GM20000 (cell line): ENCODE measurements around the gene ORM1.

Experiments used
- DNase-seq: peaks from one replicate; pipeline ENCODE4 v3.0.0; 2012; ENCODE audit warnings: low spot score
- TF ChIP-seq, protein P1 (sequence below): IDR thresholded peaks from 2 replicates; pipeline ENCODE4 v1.5.1; 2012; ENCODE audit warnings: mild to moderate bottlenecking, control low read depth; ENCODE audit errors: extremely low read depth, missing control alignments

The ORM1 gene

DNA sequence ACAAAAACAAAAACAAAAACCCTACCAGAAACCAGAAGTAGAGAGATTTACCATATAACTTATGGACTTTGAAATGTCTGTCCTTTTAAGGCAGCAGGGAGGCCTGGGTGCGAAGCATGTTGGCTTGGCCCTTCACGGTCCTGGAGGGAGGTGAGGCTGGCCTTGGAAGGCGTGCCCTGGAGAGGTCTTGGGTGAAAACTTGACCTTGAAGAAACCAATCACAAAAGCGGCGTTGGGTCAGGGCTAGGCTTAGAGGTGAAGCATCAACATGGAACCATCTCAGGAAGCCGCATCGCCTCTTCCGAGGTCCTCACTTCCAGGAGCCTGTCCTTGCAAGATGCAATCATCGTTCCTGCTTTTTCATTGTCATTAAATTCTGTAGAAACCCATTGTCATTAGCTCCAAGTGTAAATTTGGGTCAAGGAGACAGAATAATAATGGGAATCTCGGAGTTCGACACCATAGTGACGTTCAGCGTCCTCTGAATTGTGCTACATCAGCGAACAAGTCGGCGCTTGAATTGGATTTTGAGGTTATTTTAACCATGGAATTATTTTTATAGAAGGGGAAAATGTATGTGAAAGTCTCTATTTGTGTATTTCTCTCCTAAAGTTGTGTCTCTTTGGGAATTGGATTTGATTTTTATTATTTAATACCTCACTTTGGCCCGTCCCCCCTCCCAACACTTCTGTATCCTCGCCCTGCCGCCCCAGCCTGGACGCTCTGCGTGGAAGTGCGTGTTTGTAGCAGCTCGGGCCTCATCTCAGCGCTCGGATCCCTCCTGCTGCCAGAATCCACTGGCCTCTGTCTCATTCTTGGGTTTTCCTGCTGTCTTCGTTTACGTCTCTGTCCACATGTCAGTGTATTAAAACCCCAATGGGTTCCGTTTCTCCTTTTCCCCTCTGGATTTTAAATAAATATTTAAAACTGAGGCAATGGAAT lies 11.1 kb upstream of the ORM1 start:
- no peak for DNase-seq
- TF ChIP-seq, protein P1, sequence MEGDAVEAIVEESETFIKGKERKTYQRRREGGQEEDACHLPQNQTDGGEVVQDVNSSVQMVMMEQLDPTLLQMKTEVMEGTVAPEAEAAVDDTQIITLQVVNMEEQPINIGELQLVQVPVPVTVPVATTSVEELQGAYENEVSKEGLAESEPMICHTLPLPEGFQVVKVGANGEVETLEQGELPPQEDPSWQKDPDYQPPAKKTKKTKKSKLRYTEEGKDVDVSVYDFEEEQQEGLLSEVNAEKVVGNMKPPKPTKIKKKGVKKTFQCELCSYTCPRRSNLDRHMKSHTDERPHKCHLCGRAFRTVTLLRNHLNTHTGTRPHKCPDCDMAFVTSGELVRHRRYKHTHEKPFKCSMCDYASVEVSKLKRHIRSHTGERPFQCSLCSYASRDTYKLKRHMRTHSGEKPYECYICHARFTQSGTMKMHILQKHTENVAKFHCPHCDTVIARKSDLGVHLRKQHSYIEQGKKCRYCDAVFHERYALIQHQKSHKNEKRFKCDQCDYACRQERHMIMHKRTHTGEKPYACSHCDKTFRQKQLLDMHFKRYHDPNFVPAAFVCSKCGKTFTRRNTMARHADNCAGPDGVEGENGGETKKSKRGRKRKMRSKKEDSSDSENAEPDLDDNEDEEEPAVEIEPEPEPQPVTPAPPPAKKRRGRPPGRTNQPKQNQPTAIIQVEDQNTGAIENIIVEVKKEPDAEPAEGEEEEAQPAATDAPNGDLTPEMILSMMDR: no peak

DNA sequence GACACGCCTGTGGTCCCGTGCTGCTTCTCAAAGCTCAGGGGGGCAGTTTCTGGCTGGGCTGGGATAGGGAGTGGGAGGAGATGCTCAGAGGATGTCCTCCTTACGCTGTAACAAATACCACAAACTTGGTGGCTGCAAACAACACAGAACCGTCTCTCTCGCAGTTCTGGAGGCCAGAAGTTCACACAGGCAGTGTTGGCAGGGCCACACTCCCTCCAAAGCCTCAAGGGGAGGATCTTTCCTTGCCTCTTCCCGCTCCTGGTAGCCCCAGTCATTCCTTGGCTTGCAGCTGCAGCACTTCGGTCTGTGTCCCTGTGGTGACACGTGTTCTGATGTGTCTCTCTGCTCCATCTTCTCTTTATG lies 10.4 kb upstream of the ORM1 start:
- TF ChIP-seq, protein P1: no peak
- DNase-seq: no peak

DNA sequence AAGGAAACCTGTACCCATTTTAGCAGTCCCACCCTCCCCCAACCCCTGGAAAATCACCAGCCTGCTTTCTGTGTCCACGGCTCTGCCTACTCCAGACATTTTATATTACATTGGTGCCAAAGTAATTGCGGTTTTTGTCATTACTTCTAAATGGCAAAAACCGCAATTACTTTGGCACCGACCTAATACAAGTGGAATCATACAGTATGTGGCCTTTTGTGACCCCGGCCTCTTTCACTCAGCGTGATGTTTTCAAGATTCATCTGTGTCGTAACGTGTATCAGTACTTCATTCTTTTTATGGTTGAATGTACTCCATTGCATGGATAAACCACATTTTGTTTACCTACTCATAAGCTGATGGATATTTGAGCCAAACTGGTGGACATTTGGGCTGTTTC lies 9.7 kb upstream of the ORM1 start:
- TF ChIP-seq, protein P1: no peak
- no peak for DNase-seq

DNA sequence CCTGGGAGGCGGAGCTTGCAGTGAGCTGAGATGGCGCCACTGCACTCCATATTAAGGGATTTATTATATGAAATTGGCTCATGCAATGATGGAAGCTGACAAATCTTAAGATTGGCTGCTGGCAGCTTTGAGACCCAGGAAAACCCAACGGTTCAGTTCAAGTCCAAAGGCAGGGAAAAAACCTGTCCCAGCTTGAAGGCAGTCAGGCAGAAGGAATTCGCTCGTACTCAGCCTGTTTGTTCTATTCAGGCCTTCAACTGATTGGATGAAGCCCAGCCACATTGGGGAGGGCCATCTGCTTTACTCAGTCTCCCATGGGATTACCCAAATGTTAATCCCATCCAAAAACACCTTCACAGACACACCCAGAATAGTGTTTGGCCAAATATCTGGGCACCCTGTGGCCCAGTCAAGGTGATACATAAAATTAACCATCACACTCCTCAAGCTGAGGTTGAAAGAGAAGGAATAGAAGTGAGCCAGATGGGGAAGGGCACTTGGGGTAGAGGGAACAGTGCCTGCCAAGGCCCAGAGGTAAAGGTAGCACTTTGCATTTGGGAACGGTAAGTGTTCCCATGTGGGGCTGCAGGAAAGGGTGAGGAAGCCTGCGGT lies 8.5 kb upstream of the ORM1 start:
- TF ChIP-seq, protein P1: no peak
- DNase-seq: no peak

DNA sequence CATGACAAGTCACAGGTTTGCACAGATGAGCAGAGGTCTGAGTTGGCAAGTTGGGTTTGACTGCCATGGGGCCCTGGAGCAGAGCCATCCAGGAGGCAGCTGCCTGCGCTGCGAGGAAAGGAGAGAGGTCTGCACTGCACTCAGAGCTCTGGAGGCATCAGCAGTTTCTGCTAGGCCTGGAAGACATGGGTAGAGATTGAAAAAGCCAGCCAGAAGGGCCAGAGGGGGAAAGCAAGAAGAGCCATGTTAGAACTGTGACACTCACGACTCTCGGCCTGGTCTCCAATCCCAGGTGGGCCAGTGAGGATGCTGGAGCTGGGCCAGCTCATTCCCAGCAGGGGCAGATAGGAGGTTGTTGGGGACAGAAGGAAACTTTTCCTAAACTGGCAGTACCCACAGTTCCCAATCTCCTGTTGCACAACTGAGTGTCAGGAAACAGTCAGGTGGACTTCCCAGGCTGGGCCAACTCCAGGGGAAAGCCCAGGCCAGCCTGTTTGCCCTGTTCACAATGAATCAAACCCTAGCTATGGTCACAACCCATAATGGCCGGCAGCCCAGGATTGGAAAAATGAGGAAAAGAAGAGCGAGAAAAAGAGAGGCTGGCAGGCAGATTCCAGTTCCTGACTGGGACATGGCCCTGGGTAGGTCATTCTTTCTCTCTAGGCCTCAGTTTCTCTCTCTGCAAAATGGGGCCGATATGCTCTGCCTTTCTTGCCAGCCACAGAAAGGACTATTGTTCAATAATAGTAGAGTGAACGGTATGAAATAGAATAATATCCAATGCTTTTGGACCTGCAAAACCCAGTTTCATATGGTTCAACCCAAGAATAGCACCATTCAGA lies 7.8 kb upstream of the ORM1 start:
- no peak for DNase-seq
- TF ChIP-seq, protein P1: no peak

DNA sequence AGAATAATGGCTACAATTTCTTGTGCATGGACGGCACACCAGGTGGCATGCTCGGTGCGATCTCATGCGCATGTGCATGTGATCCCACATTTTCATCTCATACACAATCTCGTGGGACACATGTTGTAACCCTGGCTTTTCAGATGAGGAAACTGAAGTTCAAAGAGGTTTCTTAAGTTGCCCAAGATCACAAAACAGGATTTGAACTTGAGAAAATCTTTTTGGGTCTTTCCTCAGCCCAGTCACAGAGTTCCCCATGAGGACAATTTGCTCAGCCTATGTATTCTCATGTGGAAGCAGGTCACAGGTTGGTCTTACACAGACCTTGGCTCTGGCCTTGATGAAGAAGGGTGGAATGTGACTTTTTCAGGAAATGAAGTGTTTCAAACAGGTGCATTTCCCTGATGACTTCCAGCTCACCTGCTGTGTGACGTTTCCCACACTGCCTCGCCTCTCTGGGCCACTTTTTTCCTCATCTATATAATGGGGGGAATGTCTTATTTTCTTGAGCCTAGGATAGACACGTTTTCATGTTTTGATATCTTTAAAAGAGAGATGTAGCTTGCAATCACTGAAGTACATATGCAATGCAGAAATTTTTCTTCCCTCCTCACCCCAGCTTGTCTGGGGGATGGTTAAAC lies 7.1 kb upstream of the ORM1 start:
- TF ChIP-seq, protein P1: no peak
- no peak for DNase-seq
